Panc1 (cell line): ENCODE results near the gene STAT3. TPM values are rescaled to one million over a fixed set of nuclear protein-coding genes. Genes with fewer than 3 reads are reported as not detected.

ENCODE experiments used
- ATAC-seq: fragments of 200-7000 bp; cut with Tn5 transposase; 2 replicates; pipeline ENCODE4 v1.9.1; 2020; ENCODE audit warnings: mild to moderate bottlenecking, moderate library complexity
- BruUV-seq: library from RNA; stranded (reverse); fragments of 400-500 nt; replicated peaks from 2 replicates; lab custom pipeline; 2021; lab: Mats Ljungman, UMichigan
- CTCF ChIA-PET: fragments of 300-600 bp; sonication (Branson Sonifier 250); formaldehyde crosslinking; loops from one replicate; lab custom pipeline; 2022; ENCODE audit warnings: antibody characterized with exemption; lab: Charles Lee
- POLR2A ChIA-PET: fragments of 300-600 bp; sonication (Branson Sonifier 250); formaldehyde crosslinking; loops from one replicate; lab custom pipeline; 2022; ENCODE audit warnings: antibody characterized with exemption; lab: Charles Lee
- DNase-seq: peaks from one replicate; pipeline ENCODE4 v3.0.0-alpha.2; 2010; ENCODE audit warnings: low read depth, low spot score
- H3K27ac ChIP-seq: 2 replicates; pipeline ENCODE4 v1.5.1; 2011; ENCODE audit warnings: mild to moderate bottlenecking, low read length, inconsistent platforms
- H3K27me3 ChIP-seq: fragments of 200-500 bp; sonication (Bioruptor generic); 2 replicates; pipeline ENCODE4 v1.6.0; 2014; ENCODE audit warnings: low read length, inconsistent platforms; ENCODE audit not compliant: control insufficient read depth, insufficient read depth
- H3K36me3 ChIP-seq: fragments of 200-500 bp; sonication (Bioruptor generic); 2 replicates; pipeline ENCODE4 v1.5.1; 2014; ENCODE audit warnings: inconsistent platforms, mild to moderate bottlenecking, low read length, moderate library complexity; ENCODE audit not compliant: control insufficient read depth, insufficient read depth
- H3K4me1 ChIP-seq: 2 replicates; pipeline ENCODE4 v1.5.1; 2011; ENCODE audit warnings: inconsistent platforms, mild to moderate bottlenecking, low read length, moderate library complexity; ENCODE audit not compliant: control insufficient read depth, insufficient read depth
- H3K4me3 ChIP-seq, 2 experiments: 2 replicates each; pipeline ENCODE4 v1.5.1; 2011 to 2012; ENCODE audit warnings: low read depth in 2 of 2, low read length in 2 of 2, mild to moderate bottlenecking in 2 of 2, inconsistent platforms in 1 of 2, moderate library complexity in 1 of 2
- H3K9me3 ChIP-seq: fragments of 200-500 bp; sonication (Bioruptor generic); 2 replicates; pipeline ENCODE4 v1.5.1; 2014; ENCODE audit warnings: low read depth, mild to moderate bottlenecking, inconsistent platforms, low read length, moderate library complexity; ENCODE audit not compliant: control insufficient read depth, insufficient read depth
- POLR2AphosphoS5 ChIP-seq: IDR thresholded peaks from 2 replicates; pipeline ENCODE4 v1.6.1; 2012; ENCODE audit warnings: mild to moderate bottlenecking, low read depth, low read length, moderate library complexity
- SIN3A ChIP-seq: IDR thresholded peaks from 2 replicates; pipeline ENCODE4 v1.6.1; 2012; ENCODE audit warnings: low read depth, mild to moderate bottlenecking, low read length, moderate library complexity, borderline replicate concordance; ENCODE audit not compliant: insufficient read depth
- TCF7L2 ChIP-seq: IDR thresholded peaks from 2 replicates; pipeline ENCODE4 v1.6.1; 2011; ENCODE audit warnings: mild to moderate bottlenecking, low read depth, low read length, inconsistent platforms
- in situ Hi-C: cut with HindIII; loops from 2 replicates; pipeline ENCODE4 v1.10.0; 2016; ENCODE audit warnings: low sequenced_read_pairs, low pct_unique_long_range_greater_than_20kb
- intact Hi-C: fragments of 100-400 bp; cut with micrococcal nuclease; formaldehyde crosslinking; loops from one replicate; pipeline ENCODE4 v1.10.0; 2022; ENCODE audit not compliant: unreplicated experiment
- total RNA-seq: library from RNA; stranded (reverse); gene quantifications from one replicate; pipeline ENCODE4 v1.2.1, GENCODE V29; 2021; ENCODE audit not compliant: unreplicated experiment
- TF ChIP-seq, protein P1 (sequence below): fragments of 450-650 bp; IDR thresholded peaks from 2 replicates; pipeline ENCODE4 v1.5.1; 2017; ENCODE audit warnings: mild to moderate bottlenecking
- TF ChIP-seq, protein P2 (sequence below), 2 experiments: IDR thresholded peaks; 2 replicates each; pipeline ENCODE4 v1.6.1; 2011 to 2012; ENCODE audit warnings: low read depth in 2 of 2, control low read depth in 1 of 2, low read length in 1 of 2, mild to moderate bottlenecking in 1 of 2, moderate library complexity in 1 of 2; ENCODE audit not compliant: insufficient read depth in 1 of 2

The STAT3 gene
- total RNA-seq, 1 experiment from 2014 or later = 287 TPM

DNA sequence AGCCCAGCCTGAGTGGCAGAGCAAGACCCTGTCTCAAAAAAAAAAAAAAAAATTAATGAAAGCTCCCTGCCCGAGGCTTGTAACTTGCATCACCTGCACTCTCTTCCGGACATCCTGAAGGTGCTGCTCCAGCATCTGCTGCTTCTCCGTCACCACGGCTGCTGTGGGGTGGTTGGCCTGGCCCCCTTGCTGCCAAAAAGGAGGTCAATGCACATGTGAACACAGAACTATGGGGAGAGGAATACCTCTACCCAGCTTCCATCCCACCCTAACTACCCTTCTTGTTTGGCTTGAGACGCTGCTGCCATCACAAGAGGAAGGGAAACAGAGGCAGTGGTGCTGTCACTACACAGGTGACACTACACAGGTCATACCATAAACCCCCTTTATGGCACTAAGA lies 49.0 kb downstream of the STAT3 start:
- no peaks in the 10 kb centered on the region for H3K27me3 ChIP-seq
- POLR2A ChIA-PET = interaction anchor here (0.7 kb wide), 1 partner anchor 22 kb away, joined by 5 read pairs; no protein-coding TSS in a partner anchor
- intact Hi-C loops (no loop called here), in situ Hi-C loops (no loop called here)
- no TSS peak for BruUV-seq
- no peak overlapping the region for H3K4me3 ChIP-seq
- CTCF ChIA-PET = interaction anchor here (0.7 kb wide), 1 partner anchor 14 kb away, joined by 3 read pairs; no protein-coding TSS in a partner anchor
- H3K4me1 ChIP-seq = peaks cover 6% of the 10 kb centered on the region; the same call in 1 of the 2 replicates
- DNase-seq (no peak), ATAC-seq (no peak)
- H3K9me3 ChIP-seq = no peaks in the 10 kb centered on the region
- peaks cover 11% of the 10 kb centered on the region for H3K36me3 ChIP-seq
- H3K27ac ChIP-seq = no peak overlapping the region
- no peak for TF ChIP-seq SIN3A

- TF ChIP-seq POLR2AphosphoS5 (no peak), TCF7L2 (no peak), SIN3A (no peak)
- TF ChIP-seq, protein P1, sequence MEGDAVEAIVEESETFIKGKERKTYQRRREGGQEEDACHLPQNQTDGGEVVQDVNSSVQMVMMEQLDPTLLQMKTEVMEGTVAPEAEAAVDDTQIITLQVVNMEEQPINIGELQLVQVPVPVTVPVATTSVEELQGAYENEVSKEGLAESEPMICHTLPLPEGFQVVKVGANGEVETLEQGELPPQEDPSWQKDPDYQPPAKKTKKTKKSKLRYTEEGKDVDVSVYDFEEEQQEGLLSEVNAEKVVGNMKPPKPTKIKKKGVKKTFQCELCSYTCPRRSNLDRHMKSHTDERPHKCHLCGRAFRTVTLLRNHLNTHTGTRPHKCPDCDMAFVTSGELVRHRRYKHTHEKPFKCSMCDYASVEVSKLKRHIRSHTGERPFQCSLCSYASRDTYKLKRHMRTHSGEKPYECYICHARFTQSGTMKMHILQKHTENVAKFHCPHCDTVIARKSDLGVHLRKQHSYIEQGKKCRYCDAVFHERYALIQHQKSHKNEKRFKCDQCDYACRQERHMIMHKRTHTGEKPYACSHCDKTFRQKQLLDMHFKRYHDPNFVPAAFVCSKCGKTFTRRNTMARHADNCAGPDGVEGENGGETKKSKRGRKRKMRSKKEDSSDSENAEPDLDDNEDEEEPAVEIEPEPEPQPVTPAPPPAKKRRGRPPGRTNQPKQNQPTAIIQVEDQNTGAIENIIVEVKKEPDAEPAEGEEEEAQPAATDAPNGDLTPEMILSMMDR = no peak
- TF ChIP-seq, protein P2, sequence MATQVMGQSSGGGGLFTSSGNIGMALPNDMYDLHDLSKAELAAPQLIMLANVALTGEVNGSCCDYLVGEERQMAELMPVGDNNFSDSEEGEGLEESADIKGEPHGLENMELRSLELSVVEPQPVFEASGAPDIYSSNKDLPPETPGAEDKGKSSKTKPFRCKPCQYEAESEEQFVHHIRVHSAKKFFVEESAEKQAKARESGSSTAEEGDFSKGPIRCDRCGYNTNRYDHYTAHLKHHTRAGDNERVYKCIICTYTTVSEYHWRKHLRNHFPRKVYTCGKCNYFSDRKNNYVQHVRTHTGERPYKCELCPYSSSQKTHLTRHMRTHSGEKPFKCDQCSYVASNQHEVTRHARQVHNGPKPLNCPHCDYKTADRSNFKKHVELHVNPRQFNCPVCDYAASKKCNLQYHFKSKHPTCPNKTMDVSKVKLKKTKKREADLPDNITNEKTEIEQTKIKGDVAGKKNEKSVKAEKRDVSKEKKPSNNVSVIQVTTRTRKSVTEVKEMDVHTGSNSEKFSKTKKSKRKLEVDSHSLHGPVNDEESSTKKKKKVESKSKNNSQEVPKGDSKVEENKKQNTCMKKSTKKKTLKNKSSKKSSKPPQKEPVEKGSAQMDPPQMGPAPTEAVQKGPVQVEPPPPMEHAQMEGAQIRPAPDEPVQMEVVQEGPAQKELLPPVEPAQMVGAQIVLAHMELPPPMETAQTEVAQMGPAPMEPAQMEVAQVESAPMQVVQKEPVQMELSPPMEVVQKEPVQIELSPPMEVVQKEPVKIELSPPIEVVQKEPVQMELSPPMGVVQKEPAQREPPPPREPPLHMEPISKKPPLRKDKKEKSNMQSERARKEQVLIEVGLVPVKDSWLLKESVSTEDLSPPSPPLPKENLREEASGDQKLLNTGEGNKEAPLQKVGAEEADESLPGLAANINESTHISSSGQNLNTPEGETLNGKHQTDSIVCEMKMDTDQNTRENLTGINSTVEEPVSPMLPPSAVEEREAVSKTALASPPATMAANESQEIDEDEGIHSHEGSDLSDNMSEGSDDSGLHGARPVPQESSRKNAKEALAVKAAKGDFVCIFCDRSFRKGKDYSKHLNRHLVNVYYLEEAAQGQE (IDR thresholded peaks at IDR 0.05; ENCODE audit: insufficient read depth in 1 of 2, low read depth in 2 of 2, low read length in 1 of 2) = no peak
- Histone ChIP-seq H3K27ac (0 out of 2 replicates have a peak overlapping the region, but pooled peaks have one; percentile 31), H3K36me3 (peaks cover 12% of the 10 kb centered on the region), H3K9me3 (no peaks in the 10 kb centered on the region), H3K4me3 (no peak overlapping the region), H3K27me3 (no peaks in the 10 kb centered on the region), H3K4me1 (peaks cover 6% of the 10 kb centered on the region; the same call in 1 of the 2 replicates)
- intact Hi-C loops (no loop called here), in situ Hi-C loops (no loop called here)
- CTCF ChIA-PET = no interaction called here
- ATAC-seq (no peak), DNase-seq (no peak)
- POLR2A ChIA-PET = no interaction called here
- BruUV-seq = no TSS peak
These were observed 49.7 kb downstream of the STAT3 start for GRCh38 chr17:42338427-42338985.

GRCh38 chr17:42337442-42337841 lies 50.8 kb downstream of the STAT3 start:
- ATAC-seq (no peak), DNase-seq (no peak)
- H3K36me3 ChIP-seq = peaks cover 20% of the 10 kb centered on the region
- intact Hi-C loops (no loop called here), in situ Hi-C loops (no loop called here)
- H3K4me1 ChIP-seq = peaks cover 3% of the 10 kb centered on the region; the same call in 1 of the 2 replicates
- peak overlapping the region; percentile 54; the same call in 1 of the 2 replicates for H3K27ac ChIP-seq
- BruUV-seq = no TSS peak
- H3K27me3 ChIP-seq = no peaks in the 10 kb centered on the region
- no peak overlapping the region for H3K4me3 ChIP-seq
- TF ChIP-seq TCF7L2 = no peak
- TF ChIP-seq, protein P1 = no peak
- no peaks in the 10 kb centered on the region for H3K9me3 ChIP-seq
- POLR2A ChIA-PET = no interaction called here
- CTCF ChIA-PET = interaction anchor here (0.5 kb wide), 1 partner anchor 105 kb away, joined by 10 read pairs; no protein-coding TSS in a partner anchor
